ENCODE measurements around the gene GABARAPL1. TPM values are rescaled to one million over a fixed set of nuclear protein-coding genes. Genes with fewer than 3 reads are reported as not detected.
A peak's percentile ranks its signal among the peaks of the same experiment; 100 is the strongest.

The GABARAPL1 gene
- total and polyA plus RNA-seq, 2 of the 13 experiments (the other 11 are each of a cell fraction or from before 2014, with no cell fraction given), result 7.9 to 26.1 TPM

- TF ChIP-seq HINFP (CRISPR knock-in tag; IDR thresholded peaks at IDR 0.05; ENCODE audit: low read depth) (no peak), GRHL1 (CRISPR knock-in tag; conservative IDR thresholded peaks at IDR 0.05) (no peak), ZNF891 (CRISPR knock-in tag; IDR thresholded peaks at IDR 0.05) (no peak), MTERF4 (CRISPR knock-in tag; IDR thresholded peaks at IDR 0.05) (no peak), SIN3A (IDR thresholded peaks at IDR 0.05; ENCODE audit: borderline replicate concordance, low read depth, low read length) (peak; percentile 51; the same call in 1 of the 2 replicates), ZNF598 (CRISPR knock-in tag; IDR thresholded peaks at IDR 0.05; ENCODE audit: borderline replicate concordance) (no peak), SCMH1 (CRISPR knock-in tag; IDR thresholded peaks at IDR 0.05; ENCODE audit: borderline replicate concordance) (no peak), ZNF414 (CRISPR knock-in tag; IDR thresholded peaks at IDR 0.05) (no peak), TSC22D2 (CRISPR knock-in tag; IDR thresholded peaks at IDR 0.05; ENCODE audit: borderline replicate concordance) (no peak), MBNL3 (CRISPR knock-in tag; conservative IDR thresholded peaks at IDR 0.05) (no peak), HMGXB3 (CRISPR knock-in tag; IDR thresholded peaks at IDR 0.05; ENCODE audit: borderline replicate concordance) (peak; percentile 91; the same call in 1 of the 2 replicates), SMARCC2 (IDR thresholded peaks at IDR 0.05) (no peak), KLF13 (CRISPR knock-in tag; IDR thresholded peaks at IDR 0.05) (no peak), DPF2 (CRISPR knock-in tag; IDR thresholded peaks at IDR 0.05; ENCODE audit: borderline replicate concordance, low read depth) (no peak), SOX6 (IDR thresholded peaks at IDR 0.05) (no peak), SOX6 (CRISPR knock-in tag; IDR thresholded peaks at IDR 0.05) (no peak), ZNF564 (CRISPR knock-in tag; IDR thresholded peaks at IDR 0.05) (no peak), NAIF1 (CRISPR knock-in tag; IDR thresholded peaks at IDR 0.05; ENCODE audit: borderline replicate concordance) (no peak), NFYB (CRISPR knock-in tag; IDR thresholded peaks at IDR 0.05) (0 out of 2 replicates have a peak, but pooled peaks have one; percentile 19)
These were observed 775 bp downstream of the GABARAPL1 start (continued) for GRCh38 chr12:10213168-10214135.
